Naive thymus-derived CD8-positive, alpha-beta T cell (primary cell): Measurements from ENCODE around the gene C2orf72. TPM values are rescaled to one million over a fixed set of nuclear protein-coding genes. Genes with fewer than 3 reads are reported as not detected.

Source experiments
- ATAC-seq, 2 donors: fragments of 150-1000 bp; cut with Tn5 transposase in 1 of 2; sonication (Bioruptor Pico), chemical (Tn5 transposase) in 1 of 2; 1 replicate in 1 of 2; 2 replicates in 1 of 2; pipeline ENCODE4 v1.10.0; 2021; ENCODE audit warnings: mild to moderate bottlenecking in 2 of 2, moderate library complexity in 2 of 2
- POLR2A ChIA-PET: fragments of 350-600 bp; sonication (Branson Sonifier 250); formaldehyde crosslinking; loops from one replicate; lab custom pipeline; 2021; ENCODE audit warnings: antibody characterized with exemption; lab: Charles Lee
- DNase-seq, 10 donors: peaks; one replicate each; pipeline versions ENCODE4 v3.0.0 to v3.0.0-alpha.2; 2020 to 2022
- H3K27ac Mint-ChIP-seq, 10 donors: one replicate each; pipeline ENCODE4 v1.8.0; 2020 to 2022; ENCODE audit warnings: mild to moderate bottlenecking in 10 of 10, mixed read lengths in 10 of 10, moderate library complexity in 4 of 10, inconsistent platforms in 1 of 10
- H3K27me3 Mint-ChIP-seq, 5 donors: one replicate each; pipeline ENCODE4 v1.8.0; 2021 to 2022; ENCODE audit warnings: mixed read lengths in 5 of 5
- H3K36me3 Mint-ChIP-seq, 3 donors: one replicate each; pipeline ENCODE4 v1.8.0; 2020 to 2022; ENCODE audit warnings: mixed read lengths in 3 of 3, mild to moderate bottlenecking in 2 of 3, inconsistent platforms in 1 of 3
- H3K4me1 Mint-ChIP-seq, 4 donors: one replicate each; pipeline ENCODE4 v1.8.0; 2021 to 2022; ENCODE audit warnings: mixed read lengths in 4 of 4
- H3K4me3 Mint-ChIP-seq, 10 donors: one replicate each; pipeline ENCODE4 v1.8.0; 2020 to 2022; ENCODE audit warnings: mild to moderate bottlenecking in 10 of 10, mixed read lengths in 10 of 10, moderate library complexity in 6 of 10, inconsistent platforms in 1 of 10
- H3K9me3 Mint-ChIP-seq, 9 donors: one replicate each; pipeline ENCODE4 v1.8.0; 2020 to 2022; ENCODE audit warnings: mixed read lengths in 9 of 9, mild to moderate bottlenecking in 3 of 9, inconsistent platforms in 1 of 9, moderate library complexity in 1 of 9
- polyA plus RNA-seq, 3 donors: library from polyadenylated mRNA; unstranded; fragments of 300-500 nt; fragmentation: Illumina TruSeq; gene quantifications; one replicate each; pipeline ENCODE4 v1.2.3, GENCODE V29; 2021
- total RNA-seq, 8 experiments: library from RNA in 2 of 8; stranded (reverse) in 2 of 8; gene quantifications; one replicate each; pipeline ENCODE4 v1.2.3 and lab custom pipeline; 2021 to 2026

The C2orf72 gene
- total RNA-seq (not detected), polyA plus RNA-seq (not detected), total RNA-seq (lab: John Stamatoyannopoulos, UW) (0 to 0.25 (median 0) reads per million in 6 experiments)

DNA sequence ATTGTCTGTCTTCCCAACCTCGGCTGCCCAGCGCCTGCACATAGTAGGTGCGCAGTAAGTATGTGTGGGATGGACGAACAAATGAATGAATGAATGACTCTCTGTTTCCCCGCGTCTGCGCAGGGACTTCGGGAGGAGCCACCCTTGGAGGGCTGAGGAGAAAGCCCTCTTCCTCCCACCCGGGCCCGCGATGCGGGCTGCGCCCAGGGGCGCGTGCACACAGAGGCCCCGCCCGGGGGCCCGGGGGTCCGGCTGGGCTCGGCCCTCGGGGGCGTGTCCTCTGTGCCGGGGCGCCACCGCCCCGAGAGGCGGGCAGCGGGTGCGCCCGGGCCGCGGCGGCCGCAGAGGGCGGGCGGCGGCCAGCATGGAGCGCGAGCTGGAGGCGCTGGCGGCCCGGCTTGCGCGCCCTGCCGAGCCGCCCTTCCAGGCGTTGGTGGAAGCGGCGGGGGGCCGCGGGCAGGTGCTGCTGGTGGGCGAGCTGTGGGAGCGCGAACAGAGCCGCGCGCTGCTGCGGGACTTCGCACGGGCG, at the start of gene C2orf72:
TSS of gene C2orf72 (plus strand) at position 322 of the 529 bp plus-strand sequence. CDS start at position 365, 43 bp downstream.
- Mint-ChIP-seq H3K9me3 (no peaks in the 10 kb centered on the region), H3K4me3 (peak within 1 kb of the TSS; percentile 38 to 82 (median 62)), H3K36me3 (no peaks in the 10 kb centered on the region), H3K27me3 (peaks cover 30 to 90% (median 63%) of the 10 kb centered on the region in 5 donors), H3K4me1 (peaks cover 2 to 11% (median 7%) of the 10 kb centered on the region in 4 donors), H3K27ac (peak within 1 kb of the TSS in 1 of 10 donors; percentile 53)
- no peak for DNase-seq
- peak; percentile 38 to 53 for ATAC-seq
- POLR2A ChIA-PET: no interaction called here

GRCh38 chr2:230989731-230990130, 47.6 kb upstream of the C2orf72 start:
- no peak overlapping the region for H3K4me3 Mint-ChIP-seq

GRCh38 chr2:230990131-230990898, 47.0 kb upstream of the C2orf72 start:
- Mint-ChIP-seq H3K4me3 (no peak overlapping the region), H3K9me3 (no peaks in the 10 kb centered on the region), H3K4me1 (peaks cover 0 to 9% (median 4%) of the 10 kb centered on the region in 4 donors), H3K27ac (no peak overlapping the region), H3K27me3 (peaks cover 5 to 41% (median 22%) of the 10 kb centered on the region in 5 donors), H3K36me3 (no peaks in the 10 kb centered on the region)
- DNase-seq (no peak), ATAC-seq (no peak)
- POLR2A ChIA-PET: no interaction called here

More at GRCh38 chr2:230989731-230990130, 47.6 kb upstream of the C2orf72 start:
- H3K36me3 Mint-ChIP-seq: no peaks in the 10 kb centered on the region
- H3K4me1 Mint-ChIP-seq: peaks cover 0 to 15% (median 6%) of the 10 kb centered on the region in 4 donors
- no peak for ATAC-seq
- POLR2A ChIA-PET: no interaction called here
- no peaks in the 10 kb centered on the region for H3K9me3 Mint-ChIP-seq
- DNase-seq: no peak
- H3K27me3 Mint-ChIP-seq: peaks cover 5 to 35% (median 20%) of the 10 kb centered on the region in 5 donors
- H3K27ac Mint-ChIP-seq: no peak overlapping the region

GRCh38 chr2:230990899-230991150, 46.5 kb upstream of the C2orf72 start:
- DNase-seq: no peak
- Mint-ChIP-seq H3K9me3 (no peaks in the 10 kb centered on the region), H3K27me3 (peaks cover 5 to 45% (median 26%) of the 10 kb centered on the region in 5 donors), H3K27ac (no peak overlapping the region), H3K4me1 (peaks cover 0 to 6% (median 4%) of the 10 kb centered on the region in 4 donors), H3K36me3 (no peaks in the 10 kb centered on the region), H3K4me3 (no peak overlapping the region)
- ATAC-seq: no peak
- POLR2A ChIA-PET: no interaction called here

GRCh38 chr2:230991598-230991997, 45.7 kb upstream of the C2orf72 start:
- POLR2A ChIA-PET: interaction anchor here (0.6 kb wide), 1 partner anchor 59 kb away, joined by 3 read pairs; no protein-coding TSS in a partner anchor
- Mint-ChIP-seq H3K27me3 (peaks cover 5 to 45% (median 30%) of the 10 kb centered on the region in 5 donors), H3K36me3 (no peaks in the 10 kb centered on the region), H3K27ac (no peak overlapping the region), H3K9me3 (peaks cover 0 to 1% (median 0%) of the 10 kb centered on the region in 9 donors), H3K4me1 (peaks cover 0 to 6% (median 4%) of the 10 kb centered on the region in 4 donors), H3K4me3 (no peak overlapping the region)
- ATAC-seq (no peak), DNase-seq (no peak)

DNA sequence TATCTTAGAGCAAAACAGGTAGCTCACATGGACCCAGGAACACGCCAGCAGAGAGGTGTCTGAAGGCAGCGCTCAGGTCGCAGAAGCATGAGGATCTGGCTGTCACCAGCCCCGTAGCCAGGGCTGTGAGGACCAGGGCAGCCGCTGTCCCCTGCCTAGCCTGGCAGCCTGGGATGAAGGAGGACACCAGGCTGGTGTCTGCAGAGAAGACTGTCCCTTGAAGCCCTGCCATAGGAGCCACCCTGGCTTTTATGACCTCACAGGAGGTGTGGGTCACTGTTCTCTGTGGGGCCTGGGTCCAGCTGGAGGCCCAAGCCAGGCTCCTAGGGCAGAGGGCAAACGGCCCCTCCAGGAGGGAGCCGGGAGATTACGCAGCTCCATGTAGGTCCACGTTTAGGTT, 41.5 kb upstream of the C2orf72 start, which contains the start of gene SPATA3:
TSS of gene SPATA3 (plus strand) at position 301 of the 400 bp plus-strand sequence. CDS start 113 bp downstream, outside the sequence.
- no peak for DNase-seq
- H3K27ac Mint-ChIP-seq: no peak within 1 kb of the TSS

GRCh38 chr2:230996661-230997060, 40.7 kb upstream of the C2orf72 start:
- Mint-ChIP-seq H3K4me3 (no peak overlapping the region), H3K36me3 (no peaks in the 10 kb centered on the region), H3K27me3 (peaks cover 23 to 77% (median 52%) of the 10 kb centered on the region in 5 donors), H3K4me1 (no peaks in the 10 kb centered on the region), H3K27ac (no peak overlapping the region), H3K9me3 (peaks cover 0 to 12% (median 3%) of the 10 kb centered on the region in 9 donors)
- ATAC-seq (no peak), DNase-seq (no peak)
- POLR2A ChIA-PET: no interaction called here

More for the DNA sequence above, 41.5 kb upstream of the C2orf72 start, which contains the start of gene SPATA3:
- Mint-ChIP-seq H3K27me3 (peaks cover 18 to 74% (median 50%) of the 10 kb centered on the region in 5 donors), H3K36me3 (no peaks in the 10 kb centered on the region), H3K4me1 (no peaks in the 10 kb centered on the region), H3K4me3 (no peak within 1 kb of the TSS), H3K9me3 (peaks cover 0 to 12% (median 3%) of the 10 kb centered on the region in 9 donors)
- ATAC-seq: no peak
- POLR2A ChIA-PET: no interaction called here

- H3K9me3 Mint-ChIP-seq: peaks cover 0 to 13% (median 3%) of the 10 kb centered on the region in 9 donors
- no peaks in the 10 kb centered on the region for H3K4me1 Mint-ChIP-seq
- no peaks in the 10 kb centered on the region for H3K36me3 Mint-ChIP-seq
- no peak overlapping the region for H3K4me3 Mint-ChIP-seq
- POLR2A ChIA-PET: no interaction called here
- DNase-seq (no peak), ATAC-seq (no peak)
- no peak overlapping the region for H3K27ac Mint-ChIP-seq
- H3K27me3 Mint-ChIP-seq: peaks cover 18 to 59% (median 49%) of the 10 kb centered on the region in 5 donors
Measured at GRCh38 chr2:230998882-230999281, 38.4 kb upstream of the C2orf72 start.

GRCh38 chr2:230999477-230999876, 37.8 kb upstream of the C2orf72 start:
- DNase-seq (no peak), ATAC-seq (no peak)
- no peak overlapping the region for H3K4me3 Mint-ChIP-seq
- no peaks in the 10 kb centered on the region for H3K36me3 Mint-ChIP-seq
- peaks cover 18 to 58% (median 45%) of the 10 kb centered on the region in 5 donors for H3K27me3 Mint-ChIP-seq
- no peak overlapping the region for H3K27ac Mint-ChIP-seq
- no peaks in the 10 kb centered on the region for H3K4me1 Mint-ChIP-seq
- peaks cover 0 to 19% (median 3%) of the 10 kb centered on the region in 9 donors for H3K9me3 Mint-ChIP-seq
- POLR2A ChIA-PET: no interaction called here

DNA sequence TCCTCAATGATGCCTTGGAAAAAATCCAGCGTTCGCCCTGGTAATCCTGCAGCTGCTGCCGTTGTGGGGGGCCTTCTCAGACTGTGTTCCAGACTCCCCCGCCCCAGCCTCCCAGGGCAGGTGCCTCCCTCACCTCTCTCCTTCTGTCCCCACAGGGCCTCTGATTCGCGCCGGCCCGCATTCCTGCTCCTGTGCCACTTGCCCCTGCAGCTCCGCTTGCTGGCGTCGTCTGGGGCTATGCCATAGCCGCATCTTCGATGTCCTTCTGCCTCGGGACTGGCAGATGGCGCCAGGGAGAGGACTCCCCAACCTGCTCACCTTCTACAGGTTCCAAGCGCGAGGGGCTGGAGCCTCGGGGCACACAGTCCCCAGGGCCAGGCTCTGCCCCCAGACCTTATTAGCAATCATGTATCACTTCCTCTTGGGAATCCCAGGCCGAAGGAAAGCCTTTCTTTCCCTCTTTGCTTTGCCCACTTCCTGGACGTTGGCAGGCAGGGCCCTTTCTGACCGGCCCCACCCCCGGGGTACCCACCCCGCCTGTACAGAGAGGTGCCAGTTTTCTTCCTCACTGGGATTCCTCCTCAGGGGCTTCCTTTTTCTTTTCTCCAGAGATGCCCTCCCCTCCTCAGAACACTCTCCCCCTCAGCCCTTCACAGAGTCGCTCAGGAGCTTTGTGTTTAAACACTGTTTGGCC, 37.0 kb upstream of the C2orf72 start:
- no peak for ATAC-seq
- H3K4me3 Mint-ChIP-seq: no peak overlapping the region
- peak overlapping the region in 1 of 10 donors; percentile 42 for H3K27ac Mint-ChIP-seq
- POLR2A ChIA-PET: no interaction called here
- H3K27me3 Mint-ChIP-seq: peaks cover 18 to 53% (median 42%) of the 10 kb centered on the region in 5 donors
- peaks cover 0 to under 1% (median 0%) of the 10 kb centered on the region in 4 donors for H3K4me1 Mint-ChIP-seq
- H3K9me3 Mint-ChIP-seq: peaks cover 0 to 28% (median 7%) of the 10 kb centered on the region in 9 donors
- DNase-seq: no peak
- H3K36me3 Mint-ChIP-seq: peaks cover 0 to 2% (median 0%) of the 10 kb centered on the region in 3 donors

- Mint-ChIP-seq H3K4me1 (peaks cover 0 to 2% (median 0%) of the 10 kb centered on the region in 4 donors), H3K27ac (no peak overlapping the region), H3K4me3 (no peak overlapping the region), H3K9me3 (peaks cover 0 to 34% (median 7%) of the 10 kb centered on the region in 9 donors), H3K27me3 (peaks cover 18 to 50% (median 40%) of the 10 kb centered on the region in 5 donors), H3K36me3 (peaks cover 0 to 5% (median 0%) of the 10 kb centered on the region in 3 donors)
- ATAC-seq (no peak), DNase-seq (no peak)
- POLR2A ChIA-PET: no interaction called here
Measured at GRCh38 chr2:231001036-231001435, 36.3 kb upstream of the C2orf72 start.

- H3K9me3 Mint-ChIP-seq: peaks cover 0 to 29% (median 5%) of the 10 kb centered on the region in 9 donors
- no peak for DNase-seq
- POLR2A ChIA-PET: no interaction called here
- ATAC-seq: no peak
- H3K36me3 Mint-ChIP-seq: peaks cover 0 to 5% (median 0%) of the 10 kb centered on the region in 3 donors
- H3K27me3 Mint-ChIP-seq: peaks cover 16 to 44% (median 40%) of the 10 kb centered on the region in 5 donors
- H3K4me3 Mint-ChIP-seq: no peak overlapping the region
- H3K27ac Mint-ChIP-seq: no peak overlapping the region
- peaks cover 0 to 2% (median 0%) of the 10 kb centered on the region in 4 donors for H3K4me1 Mint-ChIP-seq
Measured at GRCh38 chr2:231001921-231002320, 35.4 kb upstream of the C2orf72 start.
